HEK293 (cell line): ENCODE measurements around the gene GAL3ST1.

Experiments
- CTCF ChIA-PET: fragments of 350-600 bp; formaldehyde crosslinking; extraction: SDS; loops from one replicate; lab custom pipeline; 2021; ENCODE audit warnings: antibody characterized with exemption; lab: Yijun Ruan, JAX
- POLR2A ChIA-PET: fragments of 300-600 bp; formaldehyde crosslinking; extraction: SDS; loops from one replicate; lab custom pipeline; 2020; ENCODE audit warnings: antibody characterized with exemption, inconsistent platforms; lab: Yijun Ruan, JAX
- H3K27ac ChIP-seq: fragments of 200-500 bp; sonication (Bioruptor generic); 2 replicates; pipeline ENCODE4 v1.5.1; 2014; ENCODE audit warnings: low read depth, low read length, control low read depth, inconsistent platforms; ENCODE audit errors: extremely low read depth
- H3K36me3 ChIP-seq, 2 experiments: fragments of 200-500 bp in 1 of 2; sonication (Bioruptor generic) in 1 of 2; 1 replicate in 1 of 2; 2 replicates in 1 of 2; pipeline ENCODE4 v1.5.1; 2014 to 2017; ENCODE audit warnings: inconsistent platforms in 2 of 2, low read length in 2 of 2; ENCODE audit not compliant: control insufficient read depth in 2 of 2, insufficient read depth in 1 of 2
- H3K4me1 ChIP-seq: fragments of 200-500 bp; sonication (Bioruptor generic); 2 replicates; pipeline ENCODE4 v1.5.1; 2014; ENCODE audit warnings: mild to moderate bottlenecking, low read length, inconsistent platforms; ENCODE audit not compliant: control insufficient read depth, insufficient read depth
- H3K4me3 ChIP-seq: 2 replicates; pipeline ENCODE4 v1.5.1; 2011; ENCODE audit warnings: low read depth, mild to moderate bottlenecking, control low read depth, low read length, moderate library complexity
- H3K9me3 ChIP-seq: fragments of 200-500 bp; sonication (Bioruptor generic); 2 replicates; pipeline ENCODE4 v1.5.1; 2014; ENCODE audit warnings: low read depth, low read length, inconsistent platforms; ENCODE audit not compliant: control insufficient read depth, insufficient read depth
- KLF9 ChIP-seq: fragments of 450-650 bp; formaldehyde crosslinking; IDR thresholded peaks from 2 replicates; pipeline ENCODE4 v1.5.1; 2016; ENCODE audit warnings: missing biosample characterization, missing genetic modification characterization, low read depth
- OSR2 ChIP-seq: fragments of 450-650 bp; formaldehyde crosslinking; IDR thresholded peaks from 2 replicates; pipeline ENCODE4 v1.5.1; 2016; ENCODE audit warnings: missing biosample characterization, missing genetic modification characterization
- REST ChIP-seq: fragments of 450-650 bp; formaldehyde crosslinking; IDR thresholded peaks from 2 replicates; pipeline ENCODE4 v1.5.1; 2016; ENCODE audit warnings: missing biosample characterization, missing genetic modification characterization
- SALL2 ChIP-seq: fragments of 450-650 bp; formaldehyde crosslinking; IDR thresholded peaks from 2 replicates; pipeline ENCODE4 v1.5.0; 2017; ENCODE audit warnings: missing biosample characterization, mild to moderate bottlenecking, missing genetic modification characterization, borderline replicate concordance
- ZBTB17 ChIP-seq: fragments of 450-650 bp; formaldehyde crosslinking; IDR thresholded peaks from 2 replicates; pipeline ENCODE4 v1.5.1; 2016; ENCODE audit warnings: missing biosample characterization, missing genetic modification characterization
- ZBTB21 ChIP-seq: fragments of 450-650 bp; formaldehyde crosslinking; IDR thresholded peaks from 2 replicates; pipeline ENCODE4 v1.5.1; 2017; ENCODE audit warnings: missing biosample characterization, missing genetic modification characterization
- ZNF148 ChIP-seq: fragments of 450-650 bp; formaldehyde crosslinking; IDR thresholded peaks from 2 replicates; pipeline ENCODE4 v1.5.0; 2017; ENCODE audit warnings: missing biosample characterization, missing genetic modification characterization, borderline replicate concordance
- ZNF18 ChIP-seq: fragments of 450-650 bp; formaldehyde crosslinking; IDR thresholded peaks from 2 replicates; pipeline ENCODE4 v1.5.1; 2016; ENCODE audit warnings: missing biosample characterization, missing genetic modification characterization
- ZNF211 ChIP-seq: fragments of 450-650 bp; formaldehyde crosslinking; IDR thresholded peaks from 2 replicates; pipeline ENCODE4 v1.5.1; 2016; ENCODE audit warnings: low read depth, missing biosample characterization, missing genetic modification characterization
- ZNF221 ChIP-seq: fragments of 450-650 bp; formaldehyde crosslinking; IDR thresholded peaks from 2 replicates; pipeline ENCODE4 v1.5.1; 2017; ENCODE audit warnings: missing biosample characterization, missing genetic modification characterization, borderline replicate concordance
- ZNF23 ChIP-seq: fragments of 450-650 bp; formaldehyde crosslinking; IDR thresholded peaks from 2 replicates; pipeline ENCODE4 v1.5.1; 2016; ENCODE audit warnings: missing biosample characterization, missing genetic modification characterization, borderline replicate concordance
- ZNF521 ChIP-seq: fragments of 450-650 bp; formaldehyde crosslinking; IDR thresholded peaks from 2 replicates; pipeline ENCODE4 v1.5.1; 2017; ENCODE audit warnings: missing biosample characterization, mild to moderate bottlenecking, missing genetic modification characterization
- ZNF544 ChIP-seq: fragments of 450-650 bp; formaldehyde crosslinking; IDR thresholded peaks from 2 replicates; pipeline ENCODE4 v1.5.0; 2017; ENCODE audit warnings: missing biosample characterization, missing genetic modification characterization
- ZNF555 ChIP-seq: fragments of 450-650 bp; formaldehyde crosslinking; conservative IDR thresholded peaks from 2 replicates; pipeline ENCODE4 v1.5.1; 2017; ENCODE audit warnings: missing biosample characterization, mild to moderate bottlenecking, missing genetic modification characterization, inconsistent platforms
- ZNF792 ChIP-seq: fragments of 450-650 bp; formaldehyde crosslinking; IDR thresholded peaks from 2 replicates; pipeline ENCODE4 v1.5.1; 2016; ENCODE audit warnings: missing biosample characterization, missing genetic modification characterization
- TF ChIP-seq, protein P1 (sequence below): fragments of 450-650 bp; formaldehyde crosslinking; IDR thresholded peaks from 2 replicates; pipeline ENCODE4 v1.5.1; 2016; ENCODE audit warnings: missing biosample characterization, missing genetic modification characterization

The GAL3ST1 gene

GRCh38 chr22:30614268-30614667, 39.8 kb upstream of the GAL3ST1 start (continued):
- TF ChIP-seq, protein P1, sequence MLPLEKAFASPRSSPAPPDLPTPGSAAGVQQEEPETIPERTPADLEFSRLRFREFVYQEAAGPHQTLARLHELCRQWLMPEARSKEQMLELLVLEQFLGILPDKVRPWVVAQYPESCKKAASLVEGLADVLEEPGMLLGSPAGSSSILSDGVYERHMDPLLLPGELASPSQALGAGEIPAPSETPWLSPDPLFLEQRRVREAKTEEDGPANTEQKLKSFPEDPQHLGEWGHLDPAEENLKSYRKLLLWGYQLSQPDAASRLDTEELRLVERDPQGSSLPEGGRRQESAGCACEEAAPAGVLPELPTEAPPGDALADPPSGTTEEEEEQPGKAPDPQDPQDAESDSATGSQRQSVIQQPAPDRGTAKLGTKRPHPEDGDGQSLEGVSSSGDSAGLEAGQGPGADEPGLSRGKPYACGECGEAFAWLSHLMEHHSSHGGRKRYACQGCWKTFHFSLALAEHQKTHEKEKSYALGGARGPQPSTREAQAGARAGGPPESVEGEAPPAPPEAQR (tag by site-specific recombination), result no peak

GRCh38 chr22:30612789-30613188, 38.3 kb upstream of the GAL3ST1 start:
- no peaks in the 10 kb centered on the region for H3K9me3 ChIP-seq
- H3K27ac ChIP-seq, result no peak overlapping the region
- no peaks in the 10 kb centered on the region for H3K4me1 ChIP-seq
- peaks cover 0 to 6% of the 10 kb centered on the region in 2 experiments; a peak in 1 of 3 replicates for H3K36me3 ChIP-seq
- ChIA-PET POLR2A (no interaction called here), CTCF (interaction anchor here (0.7 kb wide), 1 partner anchor 18 kb away, joined by 3 read pairs; no protein-coding TSS in a partner anchor)
- no peak overlapping the region for H3K4me3 ChIP-seq
- TF ChIP-seq ZNF544, result no peak
- no peak for TF ChIP-seq KLF9
- TF ChIP-seq ZNF221 (tag by site-specific recombination), result no peak
- TF ChIP-seq, all 188 proteins: peak for 0

DNA sequence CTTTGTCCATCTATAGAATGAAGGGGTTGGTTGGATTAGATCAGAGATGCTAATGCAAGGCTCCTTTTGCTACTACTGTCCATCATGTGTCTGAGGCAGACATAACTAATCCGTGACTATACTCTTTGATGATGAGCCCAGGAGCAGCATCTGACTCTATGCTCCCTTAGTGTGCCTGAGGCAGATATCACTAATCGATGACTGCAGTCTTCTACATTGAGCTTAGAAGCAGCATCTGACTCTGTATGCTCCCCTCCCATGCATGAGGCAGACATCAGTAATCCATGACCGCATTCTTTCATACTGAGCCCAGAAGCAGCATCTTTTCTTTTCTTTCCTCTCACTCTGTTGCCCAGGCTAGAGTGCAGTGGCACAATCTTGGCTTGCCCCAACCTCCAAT, 36.7 kb upstream of the GAL3ST1 start:
- POLR2A ChIA-PET, result no interaction called here
- CTCF ChIA-PET, result interaction anchor here (0.6 kb wide), 1 partner anchor 127 kb away, joined by 3 read pairs; no protein-coding TSS in a partner anchor
- H3K4me1 ChIP-seq, result no peaks in the 10 kb centered on the region
- TF ChIP-seq OSR2 (tag by site-specific recombination), result no peak
- peak; percentile 100 for TF ChIP-seq ZBTB17
- TF ChIP-seq ZNF23 (tag by site-specific recombination), result peak; percentile 63; the same call in 1 of the 2 replicates
- no peak overlapping the region for H3K27ac ChIP-seq
- peaks cover 0 to 6% of the 10 kb centered on the region in 2 experiments; a peak in 1 of 3 replicates for H3K36me3 ChIP-seq
- H3K9me3 ChIP-seq, result no peaks in the 10 kb centered on the region
- no peak overlapping the region for H3K4me3 ChIP-seq

- ChIA-PET CTCF (interaction anchor here (0.7 to 1.5 kb wide), 6 partner anchors 9 to 215 kb away, joined by 3 to 11 read pairs (median 4); no protein-coding TSS in a partner anchor), POLR2A (no interaction called here)
- Histone ChIP-seq H3K36me3 (peaks cover 0 to 3% of the 10 kb centered on the region in 2 experiments; a peak in 1 of 3 replicates), H3K4me1 (no peaks in the 10 kb centered on the region), H3K4me3 (no peak overlapping the region), H3K9me3 (no peaks in the 10 kb centered on the region), H3K27ac (no peak overlapping the region)
- TF ChIP-seq ZNF18 (tag by site-specific recombination), result no peak
- no peak for TF ChIP-seq ZNF555 (tag by site-specific recombination)
- TF ChIP-seq ZNF792 (tag by site-specific recombination), result no peak
- no peak for TF ChIP-seq ZNF148
- no peak for TF ChIP-seq ZNF211
- TF ChIP-seq SALL2 (tag by site-specific recombination), result no peak
- TF ChIP-seq REST (tag by site-specific recombination), result no peak
- TF ChIP-seq ZNF521 (tag by site-specific recombination), result no peak
- no peak for TF ChIP-seq ZBTB21 (tag by site-specific recombination)
Measured at GRCh38 chr22:30610299-30610698, 35.8 kb upstream of the GAL3ST1 start.
